ENCODE measurements around the gene GORASP1.

DNA sequence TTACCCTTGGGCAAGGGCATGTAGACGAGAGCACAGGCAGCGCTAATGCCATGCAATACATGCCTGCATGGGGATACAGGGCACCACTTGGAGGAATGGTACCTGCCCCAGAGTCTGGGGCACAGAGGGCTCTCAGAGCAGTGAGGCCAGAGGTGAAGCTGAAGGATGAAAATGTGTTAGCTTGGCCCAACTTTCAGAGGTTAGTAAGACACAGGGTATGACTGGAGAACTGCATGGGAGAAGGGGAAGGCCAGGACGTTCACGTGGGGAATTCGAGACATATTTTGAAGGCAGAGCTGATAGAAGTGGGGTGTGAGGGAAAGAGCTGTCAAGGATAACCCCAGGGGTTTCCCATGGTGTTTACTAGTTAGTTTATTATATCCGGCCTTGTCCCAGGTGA lies 26.4 kb upstream of the GORASP1 start:
- TF ChIP-seq, protein P1, sequence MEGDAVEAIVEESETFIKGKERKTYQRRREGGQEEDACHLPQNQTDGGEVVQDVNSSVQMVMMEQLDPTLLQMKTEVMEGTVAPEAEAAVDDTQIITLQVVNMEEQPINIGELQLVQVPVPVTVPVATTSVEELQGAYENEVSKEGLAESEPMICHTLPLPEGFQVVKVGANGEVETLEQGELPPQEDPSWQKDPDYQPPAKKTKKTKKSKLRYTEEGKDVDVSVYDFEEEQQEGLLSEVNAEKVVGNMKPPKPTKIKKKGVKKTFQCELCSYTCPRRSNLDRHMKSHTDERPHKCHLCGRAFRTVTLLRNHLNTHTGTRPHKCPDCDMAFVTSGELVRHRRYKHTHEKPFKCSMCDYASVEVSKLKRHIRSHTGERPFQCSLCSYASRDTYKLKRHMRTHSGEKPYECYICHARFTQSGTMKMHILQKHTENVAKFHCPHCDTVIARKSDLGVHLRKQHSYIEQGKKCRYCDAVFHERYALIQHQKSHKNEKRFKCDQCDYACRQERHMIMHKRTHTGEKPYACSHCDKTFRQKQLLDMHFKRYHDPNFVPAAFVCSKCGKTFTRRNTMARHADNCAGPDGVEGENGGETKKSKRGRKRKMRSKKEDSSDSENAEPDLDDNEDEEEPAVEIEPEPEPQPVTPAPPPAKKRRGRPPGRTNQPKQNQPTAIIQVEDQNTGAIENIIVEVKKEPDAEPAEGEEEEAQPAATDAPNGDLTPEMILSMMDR (conservative IDR thresholded peaks at IDR 0.05): no peak
- TF ChIP-seq ZFX (IDR thresholded peaks at IDR 0.05): no peak

All from C4-2B (cell line).